KOPT-K1 (cell line): ENCODE results near the gene DMAC2.
"Not testable (repeated sequence)": the region's sequence is repeated elsewhere in the genome, so short reads cannot be mapped to it uniquely, and the experiment has no call there.

Source experiments
- H3K27ac ChIP-seq: fragments of 200-600 bp; sonication (generic); 2 replicates; pipeline ENCODE4 v1.5.1; 2016; ENCODE audit warnings: antibody characterized with exemption, mild to moderate bottlenecking, low read depth, low read length; ENCODE audit not compliant: poor library complexity, severe bottlenecking
- H3K36me3 ChIP-seq: fragments of 200-600 bp; sonication (generic); 2 replicates; pipeline ENCODE4 v1.5.1; 2017; ENCODE audit warnings: antibody characterized with exemption, mild to moderate bottlenecking, low read length, moderate library complexity; ENCODE audit not compliant: insufficient read depth
- H3K9me3 ChIP-seq: fragments of 200-600 bp; sonication (generic); 2 replicates; pipeline ENCODE4 v1.5.1; 2017; ENCODE audit warnings: antibody characterized with exemption, low read length, mild to moderate bottlenecking; ENCODE audit not compliant: insufficient read depth, poor library complexity, severe bottlenecking

Gene DMAC2

DNA sequence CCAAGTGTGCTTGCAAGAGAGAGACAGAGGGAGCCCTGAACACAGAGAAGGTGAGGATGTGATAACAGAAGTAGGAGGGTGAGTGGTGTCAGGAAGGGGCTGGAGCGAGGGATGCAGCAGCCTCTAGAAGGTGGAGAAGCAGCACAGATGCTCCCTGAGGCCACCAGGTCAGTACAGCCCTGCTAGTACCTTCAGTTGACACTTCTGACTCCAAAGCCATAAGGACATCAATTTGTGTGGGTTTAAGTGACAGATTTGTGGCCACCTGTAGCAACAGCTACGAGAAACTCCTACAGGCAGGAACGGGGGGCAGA, 10.1 kb upstream of the DMAC2 start:
- Histone ChIP-seq H3K27ac (no peak overlapping the region), H3K9me3 (no peaks in the 10 kb centered on the region), H3K36me3 (no peaks in the 10 kb centered on the region)

DNA sequence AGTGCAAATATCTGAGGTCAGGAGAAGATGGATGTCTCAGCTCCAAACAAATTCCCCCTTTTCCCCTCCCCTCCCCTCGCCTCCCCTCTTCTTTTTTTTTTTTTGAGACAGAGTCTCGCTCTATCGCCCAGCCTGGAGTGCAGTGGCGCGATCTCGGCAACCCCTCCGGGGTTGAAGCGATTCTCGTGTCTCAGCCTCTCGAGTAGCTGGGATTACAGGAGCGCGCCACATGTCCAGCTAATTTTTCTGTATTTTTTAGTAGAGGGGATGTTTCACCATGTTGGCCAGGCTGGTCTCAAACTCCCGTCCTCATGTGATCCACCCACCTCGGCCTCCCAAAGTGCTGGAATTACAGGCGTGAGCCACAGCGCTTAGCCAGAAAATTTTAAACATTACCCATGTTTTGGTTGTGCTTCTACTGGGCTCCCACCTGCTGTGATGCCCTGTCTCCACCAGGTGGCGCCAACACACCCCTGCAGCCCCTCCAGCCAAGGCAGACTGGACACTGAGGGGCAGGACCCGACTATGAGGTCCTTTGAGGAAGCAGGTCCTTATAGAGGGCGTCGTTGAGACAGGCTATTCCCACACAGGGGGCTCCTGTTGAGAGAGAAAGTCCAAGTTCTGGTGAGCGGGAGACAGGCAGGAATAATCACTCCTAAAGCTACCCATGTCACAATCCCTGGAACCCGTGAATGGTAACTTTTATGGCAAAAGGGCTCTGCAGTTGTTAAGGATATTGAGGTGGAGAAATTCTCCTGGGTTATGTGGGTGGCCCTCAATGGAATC, 9.6 kb upstream of the DMAC2 start:
- H3K27ac ChIP-seq = no peak overlapping the region
- H3K36me3 ChIP-seq = no peaks in the 10 kb centered on the region
- H3K9me3 ChIP-seq = no peaks in the 10 kb centered on the region

DNA sequence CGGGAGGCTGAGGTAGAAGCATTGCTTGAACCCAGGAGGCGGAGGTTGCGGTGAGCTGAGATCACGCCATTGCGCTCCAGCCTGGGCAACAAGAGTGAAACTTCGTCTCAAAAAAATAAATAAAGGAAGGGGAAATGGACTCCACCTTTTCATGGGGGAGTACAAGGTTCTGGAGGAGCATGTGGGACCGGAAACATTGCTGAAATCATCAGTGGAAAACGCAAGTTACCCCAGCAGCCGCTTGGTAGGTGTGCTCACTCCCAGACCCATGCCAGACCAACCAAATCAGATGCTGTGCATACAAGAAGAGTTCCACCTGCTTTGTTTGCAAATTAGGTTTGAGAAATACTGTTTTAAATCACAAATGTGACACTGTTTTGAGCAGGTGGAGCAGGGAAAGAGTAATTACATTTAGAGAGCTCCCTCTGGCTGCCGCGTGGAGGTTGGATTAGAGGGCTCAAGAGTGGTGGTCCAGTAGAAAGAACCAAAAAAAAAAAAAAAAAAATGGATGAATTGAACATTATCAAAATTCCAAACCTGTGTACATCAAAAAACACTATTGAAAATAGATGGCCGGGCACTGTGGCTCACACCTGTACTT, 8.1 kb upstream of the DMAC2 start:
- H3K27ac ChIP-seq = no peak overlapping the region
- no peaks in the 10 kb centered on the region for H3K36me3 ChIP-seq

DNA sequence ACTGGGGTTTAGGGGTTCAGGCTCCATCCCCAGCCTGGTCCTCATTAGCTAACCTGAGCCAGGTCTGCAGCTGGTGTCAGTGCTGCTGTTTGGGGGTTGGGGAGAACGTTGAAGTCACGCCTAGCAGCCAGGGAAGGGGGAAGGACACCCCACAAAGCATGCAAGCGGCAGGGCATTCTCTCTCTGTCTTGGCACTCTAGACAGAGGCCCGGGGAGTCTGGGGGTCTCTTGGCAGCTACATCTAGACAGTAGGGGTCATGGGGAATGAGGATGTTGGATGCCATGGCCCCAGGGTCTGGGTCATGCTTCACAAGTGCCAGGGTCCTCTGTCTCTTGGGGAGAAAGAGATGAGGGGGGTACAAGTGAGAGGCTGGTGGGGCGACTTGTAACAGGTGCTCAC, 5.9 kb upstream of the DMAC2 start:
- Histone ChIP-seq H3K36me3 (no peaks in the 10 kb centered on the region), H3K27ac (no peak overlapping the region)

More for the DNA sequence above, 8.1 kb upstream of the DMAC2 start:
- no peaks in the 10 kb centered on the region for H3K9me3 ChIP-seq

DNA sequence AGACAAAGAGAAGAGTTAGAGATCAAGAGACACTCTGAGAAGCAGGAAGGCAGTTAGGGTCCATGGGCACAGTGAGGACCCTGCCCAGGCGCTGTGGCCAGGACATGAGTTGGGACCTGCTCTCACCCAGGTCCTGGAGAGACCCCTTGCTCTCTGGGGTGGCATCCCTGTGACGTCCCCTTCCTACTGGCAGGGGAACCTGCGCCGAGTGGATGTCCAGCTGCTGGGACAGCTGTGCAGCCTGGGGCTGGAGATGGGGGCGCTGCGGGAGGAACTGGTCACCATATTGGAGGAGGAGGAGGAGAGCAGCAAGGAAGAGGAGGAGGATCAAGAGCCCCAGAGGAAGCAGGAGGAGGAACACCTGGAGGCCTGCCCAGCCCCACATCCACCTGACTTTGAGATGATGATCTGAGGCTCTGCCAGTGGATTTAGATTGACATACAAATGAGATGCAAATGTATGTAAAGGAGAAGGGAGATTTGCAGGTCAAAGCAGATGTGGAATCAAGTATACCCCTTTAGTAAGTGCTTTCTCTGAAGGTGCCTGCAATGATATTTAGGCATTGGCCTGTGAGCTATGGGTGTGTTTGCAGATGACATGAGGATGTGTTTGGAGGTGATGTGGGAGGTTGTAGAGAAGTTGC, 4.2 kb upstream of the DMAC2 start:
- Histone ChIP-seq H3K27ac (no peak overlapping the region), H3K36me3 (no peaks in the 10 kb centered on the region), H3K9me3 (no peaks in the 10 kb centered on the region)

More for the DNA sequence above, 5.9 kb upstream of the DMAC2 start:
- no peaks in the 10 kb centered on the region for H3K9me3 ChIP-seq

DNA sequence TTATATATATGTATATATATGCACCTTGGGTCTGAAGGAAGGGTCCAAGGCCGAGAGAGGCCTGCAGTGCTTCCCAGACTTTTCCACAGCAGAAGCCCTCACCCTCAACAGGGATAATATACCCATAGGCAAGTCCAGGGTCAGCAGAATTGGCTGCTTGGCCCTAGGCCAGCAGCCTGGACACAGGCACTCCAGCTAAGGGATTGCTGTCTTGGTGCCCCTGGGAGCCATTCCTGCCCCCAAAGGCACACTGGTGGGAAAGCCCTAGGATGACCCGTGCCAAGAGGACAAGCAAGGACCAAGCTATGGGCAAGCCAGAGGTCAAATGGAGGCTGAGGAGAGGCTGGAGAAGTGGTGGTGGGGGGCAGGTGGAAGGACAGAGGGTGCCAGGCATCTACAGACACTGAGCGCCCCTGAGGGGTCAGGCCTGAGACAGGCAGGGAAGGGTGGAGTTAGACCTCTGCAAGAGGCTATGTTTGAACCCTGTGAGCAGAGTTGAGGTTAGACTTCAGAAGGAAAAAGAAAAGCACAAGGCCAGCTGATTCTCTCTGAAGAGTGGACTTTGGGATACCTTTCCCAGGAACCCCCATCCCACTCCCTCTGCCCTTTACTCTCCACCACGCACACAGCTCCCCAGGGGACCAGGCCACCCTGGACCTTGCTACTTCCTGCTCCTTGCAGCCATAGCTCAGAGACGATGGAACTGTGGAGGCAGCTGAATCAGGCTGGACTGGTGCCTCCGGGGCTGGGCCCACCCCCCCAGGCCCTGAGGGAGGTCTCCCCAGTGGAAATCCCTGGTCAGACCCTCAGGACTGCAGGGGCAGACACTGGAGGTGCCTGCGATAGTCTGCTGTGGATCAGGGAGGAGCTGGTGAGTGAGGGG, 3.0 kb upstream of the DMAC2 start, which contains the start of gene ERICH4:
ERICH4 (plus strand) TSS at position 684 of the 883 bp plus-strand sequence; CDS start at position 698, 14 bp downstream.
- H3K9me3 ChIP-seq = no peaks in the 10 kb centered on the region
- no peak within 1 kb of the TSS for H3K27ac ChIP-seq
- peaks cover 5% of the 10 kb centered on the region; the same call in 1 of the 2 replicates for H3K36me3 ChIP-seq

DNA sequence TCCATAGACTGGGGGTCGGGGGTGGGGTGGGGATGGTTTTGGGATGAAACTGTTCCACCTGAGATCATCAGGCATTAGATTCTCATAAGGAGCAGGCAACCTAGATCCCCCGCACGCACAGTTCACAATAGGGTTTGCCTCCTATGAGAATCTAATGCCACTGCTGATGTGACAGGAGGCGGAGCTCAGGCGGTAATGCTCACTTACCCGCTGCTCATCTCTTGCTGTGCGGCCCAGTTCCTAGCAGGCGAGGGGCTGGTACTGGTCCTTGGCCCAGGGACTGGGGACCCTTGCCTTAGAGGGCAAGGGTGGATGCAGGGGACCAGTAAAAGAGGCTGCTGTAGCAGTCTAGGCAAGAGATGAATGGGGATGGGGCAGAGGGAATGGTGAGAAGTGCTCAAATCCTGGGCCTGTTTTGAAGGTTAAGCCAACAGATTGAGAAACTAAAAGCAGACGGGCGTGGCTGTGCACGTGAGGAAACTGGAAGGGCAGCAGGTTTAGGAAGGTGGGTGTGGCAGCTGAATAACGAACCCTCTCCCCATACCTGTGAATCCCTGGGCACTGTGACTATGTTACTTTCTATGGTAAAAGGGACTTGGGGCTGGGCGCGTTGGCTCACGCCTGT, 1.7 kb upstream of the DMAC2 start:
- no peak overlapping the region for H3K27ac ChIP-seq
- H3K36me3 ChIP-seq = peaks cover 10% of the 10 kb centered on the region; the same call in 1 of the 2 replicates
- no peaks in the 10 kb centered on the region for H3K9me3 ChIP-seq

DNA sequence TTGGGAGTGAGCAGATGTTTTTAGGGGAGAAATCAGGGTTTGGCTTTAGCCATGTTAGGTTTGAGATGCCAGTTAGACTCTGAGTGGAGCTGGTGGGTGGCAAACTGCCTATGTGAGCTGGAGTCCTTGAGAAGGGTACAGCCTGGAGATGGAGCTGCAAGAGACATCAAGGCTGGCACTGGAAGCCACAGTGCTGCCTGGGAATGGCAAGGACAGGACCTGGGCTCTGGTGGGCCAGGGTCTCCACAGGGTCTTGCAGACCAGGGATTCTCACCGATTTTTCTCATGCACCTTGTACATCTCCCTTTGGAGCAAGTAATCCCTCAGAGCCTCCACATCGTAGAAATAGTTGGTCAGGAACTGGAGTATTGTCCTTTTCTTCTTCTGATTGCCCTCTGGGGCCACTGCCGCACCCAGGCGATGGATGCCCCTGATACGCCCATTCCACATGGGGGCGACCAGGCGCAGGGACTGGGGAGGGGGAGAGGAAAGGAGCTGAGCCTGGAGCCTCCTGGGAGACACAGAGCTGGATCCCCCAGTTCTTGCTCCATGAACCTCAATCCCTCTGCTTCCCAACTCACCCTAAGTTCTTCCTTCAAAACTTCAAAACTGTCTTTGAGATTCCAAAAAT, 1.7 kb downstream of the DMAC2 start:
- H3K36me3 ChIP-seq = peaks cover 16% of the 10 kb centered on the region
- H3K9me3 ChIP-seq = no peaks in the 10 kb centered on the region
- no peak overlapping the region for H3K27ac ChIP-seq

DNA sequence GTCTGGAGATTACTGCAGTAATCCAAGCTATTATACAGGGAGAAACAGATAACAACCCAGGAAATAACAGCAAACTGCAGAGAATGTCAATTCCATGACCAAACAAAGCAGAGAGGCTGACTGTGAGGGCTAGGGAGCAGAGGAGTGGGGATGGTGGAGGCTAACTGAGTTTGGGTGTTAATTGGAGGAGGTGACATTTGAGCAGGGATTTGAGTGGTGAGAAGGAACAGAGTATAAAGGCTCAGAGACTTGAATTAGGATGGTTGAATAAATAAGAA, 3.1 kb downstream of the DMAC2 start:
- H3K36me3 ChIP-seq = peaks cover 31% of the 10 kb centered on the region
- H3K9me3 ChIP-seq = no peaks in the 10 kb centered on the region
- no peak overlapping the region for H3K27ac ChIP-seq

DNA sequence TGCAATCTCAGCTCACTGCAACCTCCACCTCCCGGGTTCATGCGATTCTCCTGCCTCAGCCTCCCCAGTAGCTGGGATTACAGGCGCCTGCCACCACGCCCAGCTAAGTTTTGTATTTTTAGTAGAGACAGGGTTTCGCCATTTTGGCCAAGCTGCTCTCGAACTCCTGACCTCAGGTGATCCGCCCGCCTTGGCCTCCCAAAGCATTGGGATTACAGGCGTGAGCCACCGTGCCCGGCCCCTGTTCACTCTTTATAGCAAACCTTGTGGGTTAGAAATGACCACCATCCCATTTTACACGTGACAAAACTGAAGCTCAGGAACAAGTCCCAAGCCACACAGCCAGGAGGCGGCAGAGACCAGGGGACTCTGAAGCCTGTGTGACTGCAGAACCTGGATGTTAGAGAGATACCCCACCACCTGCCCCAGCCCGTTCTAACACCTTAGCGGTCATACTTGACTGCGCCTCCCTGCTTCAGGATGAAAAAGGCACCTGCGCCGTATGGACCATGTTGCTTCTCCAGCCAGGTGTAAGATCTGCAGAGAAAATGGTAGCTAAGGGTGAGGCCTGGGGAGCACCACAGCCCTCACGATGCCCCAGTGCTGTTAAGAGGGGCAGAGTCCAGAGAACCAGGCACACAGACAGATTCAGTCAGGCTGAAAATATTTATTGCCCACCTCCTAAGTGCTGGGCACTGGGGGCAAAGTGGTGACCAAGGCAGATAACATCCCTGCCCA, 3.6 kb downstream of the DMAC2 start:
- H3K9me3 ChIP-seq = no peaks in the 10 kb centered on the region
- peaks cover 36% of the 10 kb centered on the region for H3K36me3 ChIP-seq
- H3K27ac ChIP-seq = no peak overlapping the region

DNA sequence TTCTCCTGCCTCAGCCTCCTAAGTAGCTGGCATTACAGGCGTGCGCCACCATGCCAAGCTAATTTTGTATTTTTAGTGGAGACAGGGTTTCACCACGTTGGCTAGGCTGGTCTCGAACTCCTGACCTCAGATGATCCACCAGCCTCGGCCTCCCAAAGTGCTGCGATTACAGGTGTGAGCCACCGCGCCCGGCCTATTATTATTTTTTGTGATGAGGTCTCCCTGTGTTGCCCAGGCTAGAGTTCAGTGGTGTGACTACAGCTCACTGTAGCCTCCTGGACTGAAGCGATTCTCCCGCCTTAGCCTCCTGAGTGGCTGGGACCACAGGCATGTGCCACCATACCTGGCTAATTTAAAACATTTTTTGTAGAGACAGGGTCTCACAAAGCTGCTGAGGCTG, 4.3 kb downstream of the DMAC2 start:
- H3K36me3 ChIP-seq = peaks cover 42% of the 10 kb centered on the region
- not testable (repeated sequence) for H3K9me3 ChIP-seq

DNA sequence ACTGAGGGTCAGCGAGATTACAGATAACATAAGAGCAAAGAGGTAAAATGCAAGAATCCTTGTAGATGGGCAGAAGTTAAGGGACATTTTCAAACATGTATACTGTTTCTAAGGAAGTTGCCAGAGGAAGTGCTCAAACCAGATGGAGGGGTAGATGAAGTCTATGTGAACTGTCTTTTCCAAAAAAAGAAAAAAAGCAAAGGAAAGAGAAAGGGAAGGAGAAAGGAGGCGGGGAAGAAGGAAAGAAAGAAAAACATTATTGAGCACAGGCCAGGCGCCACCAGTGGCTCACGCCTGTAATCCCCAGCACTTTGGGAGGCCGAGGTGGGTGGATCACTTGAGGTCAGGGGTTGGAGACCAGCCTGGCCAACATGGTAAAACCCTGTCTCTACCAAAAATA, 5.3 kb downstream of the DMAC2 start:
- Histone ChIP-seq H3K9me3 (no peaks in the 10 kb centered on the region), H3K36me3 (peaks cover 42% of the 10 kb centered on the region), H3K27ac (no peak overlapping the region)

More for the DNA sequence above, 4.3 kb downstream of the DMAC2 start:
- H3K27ac ChIP-seq = not testable (repeated sequence)

DNA sequence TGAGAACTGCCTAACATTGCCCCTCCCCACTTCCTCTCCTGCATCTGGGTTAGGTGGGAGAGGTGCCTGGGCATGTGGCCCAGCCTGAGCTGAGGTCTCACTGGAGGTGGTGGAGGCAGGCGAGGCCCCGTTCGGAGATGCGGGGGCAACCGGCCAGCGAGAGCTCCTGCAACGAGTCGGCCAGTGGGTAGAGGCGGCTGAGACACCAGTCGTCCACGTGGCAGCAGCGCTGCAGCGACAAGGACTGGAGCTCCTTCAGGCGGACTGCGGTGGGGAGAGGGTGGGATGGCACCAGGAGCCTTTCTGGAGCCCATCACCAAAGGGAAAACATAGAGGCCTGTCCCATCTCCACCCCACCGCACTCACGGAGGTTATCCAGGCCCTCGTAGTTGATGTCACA, 6.5 kb downstream of the DMAC2 start:
- Histone ChIP-seq H3K36me3 (peaks cover 47% of the 10 kb centered on the region), H3K9me3 (no peaks in the 10 kb centered on the region), H3K27ac (no peak overlapping the region)
